ENCODE results near the gene GHRHR.

DNA sequence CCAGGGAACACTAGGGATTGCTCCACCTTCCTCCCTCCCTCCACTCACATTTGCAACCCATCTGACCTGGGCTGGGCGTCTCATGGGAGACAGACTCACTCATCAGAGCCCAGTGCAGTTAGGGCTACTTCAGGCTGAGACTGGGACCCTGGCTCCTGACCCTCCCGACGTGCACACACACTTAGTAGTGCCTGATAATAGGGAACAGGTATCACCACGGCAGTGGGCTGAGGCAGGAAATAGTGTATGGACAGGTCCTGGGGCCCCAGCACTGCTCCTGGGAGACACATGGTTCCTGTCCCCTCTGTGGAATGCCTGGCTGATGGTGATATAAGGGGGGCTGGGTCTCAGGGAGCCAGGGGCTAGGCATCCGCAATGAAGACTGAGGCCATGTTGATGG lies 37.8 kb upstream of the GHRHR start:
- TF ChIP-seq POLR2A (IDR thresholded peaks at IDR 0.05): no peak
- TF ChIP-seq CTCF (IDR thresholded peaks at IDR 0.05): no peak
- TF ChIP-seq POLR2AphosphoS5 (IDR thresholded peaks at IDR 0.05): peak; percentile 16
